PFSK-1 (cell line): ENCODE measurements around the gene BRD3OS.

ENCODE experiments used
- POLR2AphosphoS5 ChIP-seq: IDR thresholded peaks from 2 replicates; pipeline ENCODE4 v1.6.1; 2012; ENCODE audit warnings: low read depth, mild to moderate bottlenecking, control low read depth, low read length, moderate library complexity
- SIN3A ChIP-seq: IDR thresholded peaks from 2 replicates; pipeline ENCODE4 v1.6.1; 2012; ENCODE audit warnings: mild to moderate bottlenecking, low read length, moderate library complexity, borderline replicate concordance; ENCODE audit not compliant: insufficient read depth
- TAF1 ChIP-seq: IDR thresholded peaks from 2 replicates; pipeline ENCODE4 v1.6.1; 2012; ENCODE audit warnings: low read length, control low read depth, borderline replicate concordance; ENCODE audit not compliant: insufficient read depth
- TF ChIP-seq, protein P1 (sequence below), 2 experiments: IDR thresholded peaks; 2 replicates each; pipeline versions ENCODE4 v1.6.1 to v1.8.0; 2011 to 2012; ENCODE audit warnings: low read depth in 2 of 2, low read length in 2 of 2, control low read depth in 1 of 2, inconsistent platforms in 1 of 2, mild to moderate bottlenecking in 1 of 2, moderate library complexity in 1 of 2; ENCODE audit not compliant: insufficient read depth in 1 of 2

GRCh38 chr9:134045841-134046544, 20.7 kb downstream of the BRD3OS start:
- TF ChIP-seq POLR2AphosphoS5 (no peak), SIN3A (no peak), TAF1 (no peak)
- TF ChIP-seq, protein P1, sequence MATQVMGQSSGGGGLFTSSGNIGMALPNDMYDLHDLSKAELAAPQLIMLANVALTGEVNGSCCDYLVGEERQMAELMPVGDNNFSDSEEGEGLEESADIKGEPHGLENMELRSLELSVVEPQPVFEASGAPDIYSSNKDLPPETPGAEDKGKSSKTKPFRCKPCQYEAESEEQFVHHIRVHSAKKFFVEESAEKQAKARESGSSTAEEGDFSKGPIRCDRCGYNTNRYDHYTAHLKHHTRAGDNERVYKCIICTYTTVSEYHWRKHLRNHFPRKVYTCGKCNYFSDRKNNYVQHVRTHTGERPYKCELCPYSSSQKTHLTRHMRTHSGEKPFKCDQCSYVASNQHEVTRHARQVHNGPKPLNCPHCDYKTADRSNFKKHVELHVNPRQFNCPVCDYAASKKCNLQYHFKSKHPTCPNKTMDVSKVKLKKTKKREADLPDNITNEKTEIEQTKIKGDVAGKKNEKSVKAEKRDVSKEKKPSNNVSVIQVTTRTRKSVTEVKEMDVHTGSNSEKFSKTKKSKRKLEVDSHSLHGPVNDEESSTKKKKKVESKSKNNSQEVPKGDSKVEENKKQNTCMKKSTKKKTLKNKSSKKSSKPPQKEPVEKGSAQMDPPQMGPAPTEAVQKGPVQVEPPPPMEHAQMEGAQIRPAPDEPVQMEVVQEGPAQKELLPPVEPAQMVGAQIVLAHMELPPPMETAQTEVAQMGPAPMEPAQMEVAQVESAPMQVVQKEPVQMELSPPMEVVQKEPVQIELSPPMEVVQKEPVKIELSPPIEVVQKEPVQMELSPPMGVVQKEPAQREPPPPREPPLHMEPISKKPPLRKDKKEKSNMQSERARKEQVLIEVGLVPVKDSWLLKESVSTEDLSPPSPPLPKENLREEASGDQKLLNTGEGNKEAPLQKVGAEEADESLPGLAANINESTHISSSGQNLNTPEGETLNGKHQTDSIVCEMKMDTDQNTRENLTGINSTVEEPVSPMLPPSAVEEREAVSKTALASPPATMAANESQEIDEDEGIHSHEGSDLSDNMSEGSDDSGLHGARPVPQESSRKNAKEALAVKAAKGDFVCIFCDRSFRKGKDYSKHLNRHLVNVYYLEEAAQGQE (IDR thresholded peaks at IDR 0.05; ENCODE audit: insufficient read depth in 1 of 2, low read depth in 2 of 2, low read length in 2 of 2) = no peak
